GM13976 (cell line): Measurements from ENCODE around the gene NT5C.
"Not testable (repeated sequence)": the region's sequence is repeated elsewhere in the genome, so short reads cannot be mapped to it uniquely, and the experiment has no call there.

Experiments
- DNase-seq: peaks from one replicate; pipeline ENCODE4 v3.0.0; 2012; ENCODE audit warnings: low spot score
- in situ Hi-C: fragments of 300-500 bp; cut with MboI; formaldehyde crosslinking; loops from one replicate; pipeline ENCODE4 v1.12.0; 2022; ENCODE audit warnings: low sequenced_read_pairs, mixed read lengths, inconsistent platforms; ENCODE audit not compliant: unreplicated experiment
- TF ChIP-seq, protein P1 (sequence below): IDR thresholded peaks from 2 replicates; pipeline ENCODE4 v1.5.1; 2012; ENCODE audit warnings: borderline replicate concordance, mild to moderate bottlenecking; ENCODE audit not compliant: insufficient read depth; ENCODE audit errors: extremely low read depth, missing control alignments, control extremely low read depth

NT5C gene

GRCh38 chr17:75144816-75145512, 13.4 kb upstream of the NT5C start:
- TF ChIP-seq, protein P1, sequence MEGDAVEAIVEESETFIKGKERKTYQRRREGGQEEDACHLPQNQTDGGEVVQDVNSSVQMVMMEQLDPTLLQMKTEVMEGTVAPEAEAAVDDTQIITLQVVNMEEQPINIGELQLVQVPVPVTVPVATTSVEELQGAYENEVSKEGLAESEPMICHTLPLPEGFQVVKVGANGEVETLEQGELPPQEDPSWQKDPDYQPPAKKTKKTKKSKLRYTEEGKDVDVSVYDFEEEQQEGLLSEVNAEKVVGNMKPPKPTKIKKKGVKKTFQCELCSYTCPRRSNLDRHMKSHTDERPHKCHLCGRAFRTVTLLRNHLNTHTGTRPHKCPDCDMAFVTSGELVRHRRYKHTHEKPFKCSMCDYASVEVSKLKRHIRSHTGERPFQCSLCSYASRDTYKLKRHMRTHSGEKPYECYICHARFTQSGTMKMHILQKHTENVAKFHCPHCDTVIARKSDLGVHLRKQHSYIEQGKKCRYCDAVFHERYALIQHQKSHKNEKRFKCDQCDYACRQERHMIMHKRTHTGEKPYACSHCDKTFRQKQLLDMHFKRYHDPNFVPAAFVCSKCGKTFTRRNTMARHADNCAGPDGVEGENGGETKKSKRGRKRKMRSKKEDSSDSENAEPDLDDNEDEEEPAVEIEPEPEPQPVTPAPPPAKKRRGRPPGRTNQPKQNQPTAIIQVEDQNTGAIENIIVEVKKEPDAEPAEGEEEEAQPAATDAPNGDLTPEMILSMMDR = no peak
- no peak for DNase-seq
- in situ Hi-C loops = no loop called here

- DNase-seq = no peak
- in situ Hi-C loops = no loop called here
- TF ChIP-seq, protein P1 = no peak
Observed at GRCh38 chr17:75142236-75142971, 10.9 kb upstream of the NT5C start.

DNA sequence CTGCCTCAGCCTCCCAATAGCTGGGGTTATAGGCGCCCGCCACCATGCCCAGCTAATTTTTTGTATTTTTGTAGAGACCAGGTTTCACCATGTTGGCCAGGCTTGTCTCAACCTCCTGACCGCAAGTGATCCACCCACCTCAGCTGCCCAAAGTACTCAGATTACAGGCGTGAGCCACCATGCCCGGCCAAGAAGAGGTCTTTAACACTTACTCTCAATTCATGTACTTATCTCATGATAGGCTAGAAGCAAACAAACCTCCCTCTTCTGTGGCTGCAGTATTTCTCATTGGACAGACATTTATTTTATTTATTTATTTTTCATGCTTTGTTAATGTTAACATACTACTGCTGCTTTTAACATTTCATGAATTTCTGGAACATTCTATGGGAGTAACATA, 7.0 kb upstream of the NT5C start:
- DNase-seq = no peak
- in situ Hi-C loops = no loop called here
- TF ChIP-seq, protein P1 = no peak

GRCh38 chr17:75137762-75138161, 6.2 kb upstream of the NT5C start:
- in situ Hi-C loops, DNase-seq: not testable (repeated sequence)

DNA sequence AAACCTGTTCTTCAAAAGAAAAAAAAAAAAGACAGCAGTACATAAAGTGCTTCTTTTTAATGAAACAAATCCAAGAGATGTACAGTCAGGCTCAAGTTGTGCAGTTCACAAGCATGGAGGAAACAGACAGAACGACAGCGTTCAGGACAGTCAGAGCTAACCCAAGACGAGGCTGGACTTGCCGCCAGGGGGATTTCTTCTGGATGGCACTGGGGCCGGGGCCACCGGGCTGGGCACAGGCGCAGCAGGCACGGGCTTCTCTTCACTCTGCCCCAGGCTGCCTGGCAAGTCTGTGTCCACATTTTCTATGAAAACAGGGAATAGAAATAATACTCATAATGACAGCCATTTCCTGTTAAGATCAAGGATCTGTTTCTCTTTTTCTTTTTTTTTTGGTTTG, 4.4 kb upstream of the NT5C start:
- in situ Hi-C loops = no loop called here
- no peak for DNase-seq
- TF ChIP-seq, protein P1 = no peak

DNA sequence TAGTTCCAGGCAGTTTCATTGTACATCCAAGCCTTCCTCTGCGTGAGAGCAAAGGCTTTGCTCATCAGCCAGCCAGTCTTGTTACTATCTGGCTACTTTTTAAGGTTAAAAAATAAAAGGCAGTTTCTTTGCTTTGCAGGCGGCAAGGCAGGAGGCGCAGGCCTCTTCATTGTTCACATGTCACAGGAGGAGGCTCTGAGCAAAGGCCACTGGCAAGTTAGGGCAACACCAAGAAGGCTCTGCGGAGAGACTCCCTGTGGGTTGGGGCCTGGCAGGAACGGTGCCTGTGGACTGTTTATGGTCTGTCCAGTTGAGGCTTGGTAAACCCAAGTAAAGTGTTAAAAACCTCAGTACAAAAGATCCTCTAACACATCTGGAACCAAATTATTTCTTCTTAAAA, 3.9 kb upstream of the NT5C start:
- TF ChIP-seq, protein P1 = no peak
- in situ Hi-C loops = no loop called here

GRCh38 chr17:75133607-75134347, 2.2 kb upstream of the NT5C start:
- DNase-seq, in situ Hi-C loops: not testable (repeated sequence)

More for the DNA sequence above, 3.9 kb upstream of the NT5C start:
- DNase-seq = no peak
